GM18951 (cell line): Measurements from ENCODE around the gene STOX2.
"Not testable (repeated sequence)": the region's sequence is repeated elsewhere in the genome, so short reads cannot be mapped to it uniquely, and the experiment has no call there.

Experiments
- POLR2A ChIP-seq: IDR thresholded peaks from 4 replicates; pipeline ENCODE4 v1.6.1; 2011; ENCODE audit warnings: mild to moderate bottlenecking; ENCODE audit not compliant: insufficient read length, insufficient read depth; ENCODE audit errors: extremely low read depth
- in situ Hi-C: fragments of 300-500 bp; cut with MboI; formaldehyde crosslinking; loops from one replicate; pipeline ENCODE4 v1.12.0; 2022; ENCODE audit warnings: low sequenced_read_pairs, mixed read lengths, inconsistent platforms; ENCODE audit not compliant: unreplicated experiment

The STOX2 gene

DNA sequence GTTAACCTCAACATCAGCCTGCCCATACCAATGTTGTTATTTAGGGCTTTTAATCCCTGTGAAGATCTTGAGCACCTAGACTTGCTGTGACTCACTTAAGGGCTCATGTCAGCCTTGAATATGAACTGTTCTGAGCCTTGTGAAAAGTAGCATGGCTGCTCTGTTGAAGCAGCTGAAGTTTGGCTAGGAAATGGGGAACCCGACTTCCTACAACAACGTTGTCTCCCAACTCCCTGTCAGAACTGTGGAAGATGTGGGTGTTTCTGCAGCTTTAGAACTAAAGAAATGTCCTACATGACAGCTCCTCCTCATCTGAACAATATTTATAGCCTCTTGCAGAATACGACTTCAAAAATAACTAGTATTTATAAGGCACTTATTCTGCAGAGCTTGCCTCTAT is 27.5 kb downstream of the STOX2 start:
- TF ChIP-seq POLR2A: no peak
- in situ Hi-C loops: no loop called here

DNA sequence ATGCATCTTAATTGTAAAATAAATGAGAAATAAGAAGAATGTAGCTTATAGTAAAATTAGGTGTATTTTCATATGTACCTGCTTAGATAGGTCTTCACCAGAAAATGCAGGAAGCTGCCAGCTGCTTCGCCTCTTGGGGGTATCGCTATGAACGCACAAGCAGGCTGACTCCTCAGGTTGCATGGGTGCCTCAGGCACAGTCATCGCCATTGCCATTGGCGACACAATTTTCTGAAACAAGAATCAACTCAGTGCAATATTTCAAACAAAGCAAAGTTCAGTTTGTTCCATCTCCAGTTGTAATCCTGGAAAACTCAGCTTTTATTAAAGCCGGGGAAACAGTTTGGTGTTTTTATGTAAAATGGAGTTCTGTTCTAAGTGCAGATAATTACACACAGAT is 29.7 kb downstream of the STOX2 start:
- no peak for TF ChIP-seq POLR2A
- in situ Hi-C loops: no loop called here

DNA sequence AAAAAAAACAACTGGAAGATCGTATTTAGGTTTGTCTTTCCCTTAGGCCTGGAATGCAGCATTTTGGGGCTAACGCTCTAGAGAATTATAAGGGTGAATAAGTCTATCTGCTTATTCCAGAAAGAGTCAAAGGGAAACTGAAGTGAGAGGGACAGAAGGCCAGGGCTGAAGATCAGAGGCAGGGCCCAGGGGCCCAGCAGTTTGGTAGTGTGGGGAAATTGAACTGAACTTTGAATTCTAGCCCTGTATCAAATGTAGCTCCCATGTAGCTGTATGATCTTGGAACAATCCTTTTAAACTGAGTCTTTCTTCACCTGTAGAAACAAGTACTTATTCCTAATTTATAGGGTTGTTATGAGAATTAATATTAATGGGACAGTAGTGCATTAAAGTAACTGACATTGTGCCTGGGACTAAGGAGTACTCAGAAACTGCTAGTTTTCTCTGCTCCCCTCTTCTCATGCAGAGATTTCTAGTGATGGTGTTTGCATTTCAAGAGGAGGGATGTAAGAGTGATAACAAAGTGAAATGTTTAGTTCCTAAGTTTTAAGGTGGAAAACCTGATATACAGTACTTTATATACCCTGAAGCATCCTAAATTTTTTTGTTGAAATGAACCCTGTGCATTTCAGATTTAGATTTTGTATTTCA is 30.4 kb downstream of the STOX2 start:
- in situ Hi-C loops: no loop called here
- TF ChIP-seq POLR2A: no peak

DNA sequence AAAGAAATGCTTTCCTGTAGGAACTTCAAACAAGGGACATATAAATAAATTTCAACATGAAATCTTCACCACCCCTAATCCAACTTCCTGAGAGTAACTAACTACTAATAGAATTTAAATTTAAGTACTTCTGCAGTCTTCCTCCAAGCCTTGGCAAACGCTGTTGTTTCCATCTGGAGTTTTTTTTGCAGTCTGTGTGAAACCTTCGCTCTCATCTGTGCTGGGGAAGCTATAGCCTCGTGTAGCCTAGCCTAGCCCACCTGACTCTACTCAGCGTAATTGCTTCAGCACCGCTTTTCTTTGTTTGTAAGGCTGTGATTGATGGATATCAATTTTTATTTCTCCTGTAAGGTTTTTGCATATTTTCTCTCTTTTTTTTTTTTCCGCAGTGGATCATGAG is 30.9 kb downstream of the STOX2 start:
- no peak for TF ChIP-seq POLR2A
- in situ Hi-C loops: no loop called here

DNA sequence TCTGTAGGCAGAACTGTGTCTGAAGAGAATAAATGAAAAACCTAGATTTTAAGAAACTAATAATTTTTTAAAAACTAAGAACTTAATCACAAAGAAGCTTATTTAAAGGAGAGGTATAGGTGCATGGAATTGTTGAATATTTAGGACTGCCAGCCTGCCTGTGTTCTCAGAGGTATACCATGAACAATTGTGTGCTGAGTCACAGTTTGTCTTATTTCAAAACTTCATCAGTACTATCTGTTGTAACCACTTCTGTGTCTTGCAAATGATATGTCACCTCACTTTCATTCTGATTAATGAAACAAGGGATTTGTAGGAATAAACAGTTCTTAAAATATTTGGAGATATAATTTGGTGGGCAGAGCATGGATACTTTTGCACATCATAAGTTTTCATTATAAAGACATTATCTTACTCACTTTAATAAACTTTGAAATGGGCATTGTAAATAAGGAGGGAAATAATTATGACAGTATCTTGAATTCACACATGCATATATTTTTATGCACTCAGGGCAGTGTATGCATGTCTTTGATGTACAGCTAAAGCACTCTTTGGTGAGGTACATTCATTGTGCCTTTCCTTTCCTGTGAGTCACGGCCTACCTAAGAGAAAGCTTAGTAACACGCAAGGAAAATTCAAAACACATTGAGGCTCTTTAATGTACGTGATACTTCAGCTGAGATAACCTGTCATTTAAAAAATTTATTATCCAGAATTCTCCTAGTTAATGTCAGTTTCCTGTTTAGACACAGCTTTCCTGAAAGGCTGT is 31.7 kb downstream of the STOX2 start:
- in situ Hi-C loops: no loop called here

DNA sequence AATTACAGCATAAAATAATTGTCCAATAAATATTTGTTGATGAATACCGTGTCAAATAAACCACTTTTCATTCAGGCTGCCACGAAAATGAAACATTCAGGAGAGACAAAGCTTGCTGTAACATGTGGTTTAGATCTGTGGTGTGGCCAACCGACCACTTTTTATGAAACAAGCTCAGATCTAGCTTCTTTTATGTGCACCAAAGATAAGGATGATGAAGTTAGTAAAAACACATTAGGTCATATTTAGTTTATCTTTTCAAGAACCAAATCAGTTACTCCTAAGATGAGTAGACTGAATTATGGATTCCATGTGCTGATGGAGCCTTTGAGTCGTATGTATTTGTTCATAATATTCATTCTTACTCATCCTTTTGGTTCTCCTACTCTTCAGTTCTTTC is 35.8 kb downstream of the STOX2 start:
- TF ChIP-seq POLR2A: no peak
- in situ Hi-C loops: no loop called here

More for the DNA sequence above, 31.7 kb downstream of the STOX2 start:
- TF ChIP-seq POLR2A: no peak

DNA sequence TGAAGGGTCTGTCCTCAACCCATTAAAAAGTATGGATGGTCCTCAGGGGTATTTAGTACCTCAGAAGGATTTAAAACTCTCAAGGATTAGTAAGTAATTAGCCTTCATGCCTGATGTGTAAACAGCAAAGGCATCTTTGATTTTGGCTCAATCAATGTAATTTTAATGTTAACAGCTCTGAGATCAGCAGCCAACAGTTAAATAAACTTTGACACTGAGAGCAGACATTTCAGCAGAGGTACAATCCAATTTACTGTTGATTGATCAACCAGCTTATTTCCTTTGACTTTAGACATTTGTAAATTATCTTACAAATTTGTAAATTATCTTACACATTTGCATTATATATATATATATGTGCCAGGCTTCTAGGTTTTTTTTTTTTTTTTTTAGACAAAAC is 36.9 kb downstream of the STOX2 start:
- in situ Hi-C loops: no loop called here
- no peak for TF ChIP-seq POLR2A

DNA sequence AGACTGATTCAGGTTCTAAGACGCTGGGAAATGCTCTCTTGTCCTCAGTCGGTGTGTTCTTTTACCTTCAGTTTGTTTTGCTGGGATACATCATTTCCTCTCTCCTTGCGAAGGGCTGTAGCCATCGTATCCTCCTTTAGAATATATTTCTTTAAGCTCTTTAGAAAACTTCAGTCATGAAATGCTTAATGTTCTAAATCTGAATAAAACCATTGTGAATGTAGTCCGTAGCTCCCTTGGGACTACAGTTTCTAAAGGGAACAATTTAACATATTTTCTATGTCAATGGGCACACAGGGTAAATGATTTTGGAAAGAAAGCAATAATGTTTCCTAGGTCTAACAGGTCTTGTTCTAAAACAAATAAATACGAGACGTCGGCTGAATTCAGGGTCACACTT is 40.6 kb downstream of the STOX2 start:
- in situ Hi-C loops: no loop called here
- TF ChIP-seq POLR2A: no peak

DNA sequence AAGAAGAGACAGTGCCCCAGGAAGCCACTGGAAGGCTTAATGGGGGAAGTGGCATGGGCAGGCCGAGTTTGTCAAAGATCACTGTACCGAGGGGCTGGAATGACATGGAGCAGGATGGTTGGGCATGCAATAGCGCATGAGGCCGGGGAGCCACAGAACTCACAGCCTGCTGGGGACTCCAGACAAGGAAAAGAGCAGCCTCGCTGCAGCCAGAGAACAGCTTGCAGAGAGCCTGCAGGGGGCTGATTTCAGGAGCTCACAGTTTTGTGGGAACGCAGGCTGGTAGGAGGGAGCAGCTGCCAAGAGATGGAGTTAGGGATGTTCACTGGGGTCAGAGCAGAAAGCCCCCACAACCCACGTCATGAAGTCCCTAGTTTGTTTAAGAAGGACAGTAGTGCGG is 45.4 kb downstream of the STOX2 start:
- in situ Hi-C loops: no loop called here
- no peak for TF ChIP-seq POLR2A

DNA sequence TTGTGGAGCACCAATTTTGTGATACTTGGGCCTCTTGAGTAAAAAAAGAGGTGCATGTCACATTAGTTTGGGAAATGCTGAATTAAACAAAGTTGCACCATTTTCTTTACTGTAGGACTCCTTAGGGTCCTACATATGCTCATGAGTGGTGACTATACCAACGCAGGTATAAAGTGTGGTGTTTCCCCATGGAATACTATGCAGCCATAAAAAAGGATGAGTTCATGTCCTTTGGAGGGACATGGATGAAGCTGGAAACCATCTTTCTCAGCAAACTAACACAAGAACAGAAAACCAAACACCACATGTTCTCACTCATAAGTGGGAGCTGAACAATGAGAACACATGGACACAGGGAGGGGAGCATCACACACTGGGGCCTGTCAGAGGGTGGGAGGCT is 47.5 kb downstream of the STOX2 start:
- in situ Hi-C loops: not testable (repeated sequence)

DNA sequence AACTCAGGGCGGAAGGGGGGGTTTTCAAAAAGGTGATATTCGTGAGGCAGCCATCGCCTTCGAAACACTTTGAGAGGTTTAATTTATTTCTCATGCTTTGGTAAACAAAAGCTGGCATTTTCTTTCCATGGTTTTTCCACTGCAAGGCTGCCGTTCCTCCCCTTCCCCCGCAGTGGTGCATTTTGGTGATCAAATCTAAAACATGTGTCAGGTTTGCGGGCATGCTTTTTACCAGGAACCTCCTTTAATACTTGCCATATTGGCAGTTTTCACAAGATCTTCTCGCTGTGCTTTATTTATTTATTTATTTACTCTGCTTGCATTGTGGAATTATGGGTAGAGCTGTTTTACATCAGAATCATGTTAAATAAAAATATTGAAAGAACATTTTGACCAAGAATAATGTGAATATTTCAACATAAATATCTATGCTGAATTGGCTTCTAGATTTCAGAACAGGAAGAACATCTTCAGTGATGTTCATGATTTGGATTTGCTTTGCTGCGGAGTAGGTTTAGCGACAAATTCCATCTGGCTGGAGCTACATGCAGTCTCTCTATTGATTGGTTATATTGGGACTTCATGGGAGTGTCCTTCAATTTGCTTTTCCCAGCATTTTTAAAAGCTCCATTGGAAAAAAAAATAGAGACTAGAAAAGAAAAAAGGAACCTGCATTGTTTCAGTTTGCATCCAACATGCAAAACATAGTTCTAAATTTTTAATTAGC is 54.4 kb downstream of the STOX2 start:
- TF ChIP-seq POLR2A: no peak
- in situ Hi-C loops: no loop called here

DNA sequence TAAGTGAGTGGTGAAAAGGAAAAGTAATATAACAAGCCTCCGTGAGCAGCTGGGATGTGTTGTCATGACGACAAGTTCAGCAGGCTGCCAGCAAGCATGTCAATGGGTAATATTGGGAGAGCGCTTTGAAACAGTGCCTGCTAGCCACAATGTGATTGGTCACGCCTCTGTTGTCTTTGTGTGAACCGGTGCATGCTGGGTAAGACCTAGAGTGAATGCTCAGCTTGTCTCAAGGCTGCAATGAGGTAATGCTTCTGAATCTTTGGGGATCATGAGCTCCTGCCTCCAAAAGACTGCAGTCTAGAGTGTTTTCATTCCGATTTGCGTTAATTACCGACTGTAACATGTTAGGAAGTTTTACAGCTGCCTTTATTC is 54.9 kb downstream of the STOX2 start:
- in situ Hi-C loops: no loop called here
- TF ChIP-seq POLR2A: no peak

DNA sequence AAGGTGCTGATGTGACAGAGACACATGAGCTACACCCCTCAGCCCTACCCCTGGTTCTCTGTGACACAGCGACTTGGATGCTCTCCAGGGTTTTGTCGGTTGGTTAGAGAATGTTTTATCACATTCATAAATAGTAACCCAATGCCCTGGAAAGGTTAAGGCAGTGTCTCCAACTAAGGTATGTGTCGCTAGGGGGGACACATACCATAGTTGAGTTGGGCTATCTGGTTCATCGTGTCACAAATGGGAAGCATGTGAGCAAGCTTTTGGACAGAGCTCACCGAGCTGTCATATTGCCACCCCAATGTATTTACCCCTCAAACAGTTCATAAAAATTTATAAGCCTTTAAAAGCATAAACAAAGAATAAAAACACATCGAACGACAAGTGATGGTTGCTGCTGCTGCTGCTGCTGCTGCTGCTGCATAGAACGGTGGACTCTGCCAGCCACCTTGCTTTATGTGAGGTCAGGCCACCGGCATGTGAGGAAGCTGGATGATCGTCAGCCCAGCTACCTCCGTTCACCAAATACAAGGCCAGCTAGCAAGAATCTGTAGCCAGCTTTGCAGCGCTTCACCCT is 55.9 kb downstream of the STOX2 start:
- in situ Hi-C loops: no loop called here
- no peak for TF ChIP-seq POLR2A

DNA sequence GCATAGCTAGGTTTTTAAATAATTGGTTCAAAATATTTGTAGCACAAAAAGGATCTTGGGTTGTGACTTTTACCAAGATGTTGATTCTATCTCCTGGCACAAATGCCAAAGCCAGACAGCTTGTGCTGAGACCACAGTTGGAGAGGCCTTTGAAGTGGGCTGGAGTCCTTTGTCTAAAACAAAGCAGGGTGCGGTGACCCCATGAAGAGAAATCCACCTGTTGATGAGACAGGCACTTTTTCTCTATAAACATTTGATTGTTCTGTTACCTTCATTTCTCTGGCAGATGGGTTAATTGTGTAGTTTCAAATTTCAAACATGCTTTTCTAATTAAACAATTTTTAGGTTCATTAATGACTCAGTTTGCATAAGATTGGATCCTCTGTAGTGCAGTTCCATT is 56.7 kb downstream of the STOX2 start:
- in situ Hi-C loops: no loop called here

DNA sequence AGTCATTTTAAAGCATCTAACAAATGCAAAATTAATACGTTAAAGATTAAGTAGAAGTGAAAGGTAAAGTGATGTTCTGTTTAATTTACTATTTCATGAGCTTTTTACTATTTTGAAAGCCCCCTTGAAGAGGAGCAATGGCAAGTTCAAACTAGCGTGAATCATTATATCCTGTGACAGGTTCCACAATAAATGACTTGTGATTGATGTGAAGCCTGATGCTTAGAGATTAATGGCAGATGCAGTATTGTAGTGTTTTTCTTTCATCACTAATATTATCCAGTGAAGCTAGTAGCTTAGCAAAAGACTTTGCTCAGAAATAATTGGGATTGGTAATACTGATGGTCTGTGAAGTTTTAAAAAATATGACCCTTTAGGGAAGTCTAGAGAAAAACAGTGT is 57.3 kb downstream of the STOX2 start:
- no peak for TF ChIP-seq POLR2A
- in situ Hi-C loops: no loop called here

More for the DNA sequence above, 56.7 kb downstream of the STOX2 start:
- TF ChIP-seq POLR2A: no peak
